Right lobe of liver (tissue), 6 donors: ENCODE measurements around the gene RNF11. TPM values are rescaled to one million over a fixed set of nuclear protein-coding genes. Genes with fewer than 3 reads are reported as not detected.

Experiments used
- ATAC-seq, 4 donors: fragments of 200-7000 bp; cut with Tn5 transposase; one replicate each; pipeline ENCODE4 v1.9.1; 2020; ENCODE audit warnings: mild to moderate bottlenecking in 4 of 4, moderate library complexity in 4 of 4
- DNase-seq, 3 donors: peaks; one replicate each; pipeline ENCODE4 v3.0.0-alpha.2; 2020
- H3K27ac ChIP-seq, 3 donors: fragments of 200-600 bp; one replicate each; pipeline ENCODE4 v1.8.0; 2022
- H3K27me3 ChIP-seq, 2 donors: fragments of 200-600 bp; one replicate each; pipeline ENCODE4 v1.8.0; 2022
- H3K36me3 ChIP-seq, 4 donors: fragments of 200-600 bp; sonication (generic) in 1 of 4; one replicate each; pipeline versions ENCODE4 v1.5.1 to v1.8.0; 2017 to 2022; ENCODE audit warnings: control low read depth in 1 of 4
- H3K4me1 ChIP-seq, 4 donors: fragments of 200-600 bp; sonication (generic) in 1 of 4; one replicate each; pipeline versions ENCODE4 v1.5.1 to v1.8.0; 2017 to 2022; ENCODE audit warnings: control low read depth in 1 of 4
- H3K4me3 ChIP-seq, 3 donors: fragments of 200-600 bp; one replicate each; pipeline ENCODE4 v1.8.0; 2022
- H3K9me3 ChIP-seq, 4 donors: fragments of 200-600 bp; sonication (generic) in 1 of 4; one replicate each; pipeline versions ENCODE4 v1.5.1 to v1.8.0; 2017 to 2022; ENCODE audit warnings: control low read depth in 1 of 4
- POLR2A ChIP-seq: fragments of 450-650 bp; IDR thresholded peaks from one replicate; pipeline ENCODE4 v1.6.1; 2017; ENCODE audit warnings: antibody characterized with exemption, mild to moderate bottlenecking
- WGBS: methylation state at CpG from one replicate; pipeline ENCODE4 v1.1.6; 2018; ENCODE audit warnings: low coverage, low lambda C conversion rate; ENCODE audit not compliant: insufficient coverage; ENCODE audit errors: missing lambda C conversion rate; 5-methylcytosine and 5-hydroxymethylcytosine counted together
- intact Hi-C, 2 donors: fragments of 100-400 bp; cut with DNase I; formaldehyde crosslinking; loops; one replicate each; pipeline versions ENCODE4 v1.11.2 to v1.14.1; 2022
- total RNA-seq, 6 experiments: library from RNA; depleted of rRNA in 2 of 6; stranded (reverse); fragments of >200 nt in 2 of 6; fragmentation: NEBNext Ultra II Directional in 3 of 6; extraction: Animal tissue kit (Norgen Biotek cat#: 25700) in 3 of 6; gene quantifications; one replicate each; pipeline versions ENCODE4 v1.1.0 to v1.2.4, GENCODE V29; 2016 to 2023
- TF ChIP-seq, protein P1 (sequence below), 4 donors: fragments of 200-600 bp in 3 of 4; fragments of 450-650 bp in 1 of 4; IDR thresholded peaks; one replicate each; pipeline versions ENCODE4 v1.5.1 to v1.8.0; 2016 to 2022; ENCODE audit warnings: antibody characterized with exemption in 4 of 4, mild to moderate bottlenecking in 2 of 4
- donor health status: DM: no; HTN: yes; CAD: no.
- donor health status: DM: no; HTN: no; CAD: no.
- donor health status: DM: no; HTN: no; CAD: no.
- donor health status: DM: no; HTN: yes; CAD: no.
- donor health status: DM: no; HTN: yes; CAD: no.

The RNF11 gene
- total RNA-seq, 6 experiments from 2014 or later = 35.1 to 60.1 (median 50.0) TPM

DNA sequence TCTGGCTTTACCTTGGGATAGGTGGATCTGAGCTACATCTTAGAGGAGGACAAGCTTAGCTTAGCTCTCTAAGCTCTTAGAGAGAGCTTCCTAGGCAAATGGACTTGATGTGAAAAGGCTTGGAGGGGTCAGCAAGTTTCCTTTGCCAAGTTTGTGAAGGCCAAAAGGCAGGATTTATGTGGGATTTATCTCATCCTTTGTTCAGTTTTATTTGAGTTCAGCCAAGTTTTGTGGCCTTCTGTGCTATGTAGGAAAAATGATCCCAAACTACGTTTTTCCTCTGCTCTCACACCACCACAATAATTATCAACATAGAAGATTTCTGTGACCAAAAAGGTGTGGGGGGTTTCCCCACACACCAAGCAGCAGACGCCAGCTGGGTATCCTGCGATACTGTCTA is 26.0 kb upstream of the RNF11 start:
- DNase-seq (no peak), ATAC-seq (peak; percentile 28 to 57 (median 53))
- Histone ChIP-seq H3K27ac (no peak overlapping the region), H3K4me1 (peaks cover 0 to 5% (median 0%) of the 10 kb centered on the region in 4 donors), H3K36me3 (no peaks in the 10 kb centered on the region), H3K4me3 (no peak overlapping the region), H3K27me3 (no peaks in the 10 kb centered on the region), H3K9me3 (no peaks in the 10 kb centered on the region)
- TF ChIP-seq, protein P1, sequence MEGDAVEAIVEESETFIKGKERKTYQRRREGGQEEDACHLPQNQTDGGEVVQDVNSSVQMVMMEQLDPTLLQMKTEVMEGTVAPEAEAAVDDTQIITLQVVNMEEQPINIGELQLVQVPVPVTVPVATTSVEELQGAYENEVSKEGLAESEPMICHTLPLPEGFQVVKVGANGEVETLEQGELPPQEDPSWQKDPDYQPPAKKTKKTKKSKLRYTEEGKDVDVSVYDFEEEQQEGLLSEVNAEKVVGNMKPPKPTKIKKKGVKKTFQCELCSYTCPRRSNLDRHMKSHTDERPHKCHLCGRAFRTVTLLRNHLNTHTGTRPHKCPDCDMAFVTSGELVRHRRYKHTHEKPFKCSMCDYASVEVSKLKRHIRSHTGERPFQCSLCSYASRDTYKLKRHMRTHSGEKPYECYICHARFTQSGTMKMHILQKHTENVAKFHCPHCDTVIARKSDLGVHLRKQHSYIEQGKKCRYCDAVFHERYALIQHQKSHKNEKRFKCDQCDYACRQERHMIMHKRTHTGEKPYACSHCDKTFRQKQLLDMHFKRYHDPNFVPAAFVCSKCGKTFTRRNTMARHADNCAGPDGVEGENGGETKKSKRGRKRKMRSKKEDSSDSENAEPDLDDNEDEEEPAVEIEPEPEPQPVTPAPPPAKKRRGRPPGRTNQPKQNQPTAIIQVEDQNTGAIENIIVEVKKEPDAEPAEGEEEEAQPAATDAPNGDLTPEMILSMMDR (IDR thresholded peaks at IDR 0.05) = no peak
- TF ChIP-seq POLR2A = no peak
- 57% methylated on average over 3 of the region's 3 CpGs for WGBS
- intact Hi-C loops = no loop called here

DNA sequence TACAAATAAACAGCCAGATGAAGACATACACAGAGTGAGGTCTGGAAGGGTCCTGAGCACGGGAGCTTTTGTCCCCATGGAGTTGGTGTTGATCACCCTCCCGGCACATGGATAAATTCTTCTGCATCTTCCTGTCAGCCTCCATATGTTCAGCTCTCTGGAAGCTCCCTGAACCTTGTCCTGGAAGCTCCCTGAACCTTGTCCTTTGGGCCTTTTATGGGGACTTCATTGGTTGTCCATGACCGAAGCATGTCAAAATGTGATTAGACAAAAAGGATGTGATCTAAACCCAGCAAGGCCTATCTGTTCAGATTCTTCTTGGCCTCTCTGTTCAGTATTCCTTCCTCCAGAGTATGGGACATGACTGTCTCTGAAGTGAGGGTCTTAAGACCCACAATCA is 25.4 kb upstream of the RNF11 start:
- Histone ChIP-seq H3K4me3 (no peak overlapping the region), H3K9me3 (no peaks in the 10 kb centered on the region), H3K36me3 (no peaks in the 10 kb centered on the region), H3K27me3 (no peaks in the 10 kb centered on the region), H3K4me1 (peaks cover 0 to 11% (median 0%) of the 10 kb centered on the region in 4 donors), H3K27ac (no peak overlapping the region)
- DNase-seq (no peak), ATAC-seq (peak; percentile 35 to 47 (median 40))
- no peak for TF ChIP-seq POLR2A
- TF ChIP-seq, protein P1 (IDR thresholded peaks at IDR 0.05) = no peak
- intact Hi-C loops = no loop called here
- 51% methylated on average over 3 of the region's 3 CpGs for WGBS

DNA sequence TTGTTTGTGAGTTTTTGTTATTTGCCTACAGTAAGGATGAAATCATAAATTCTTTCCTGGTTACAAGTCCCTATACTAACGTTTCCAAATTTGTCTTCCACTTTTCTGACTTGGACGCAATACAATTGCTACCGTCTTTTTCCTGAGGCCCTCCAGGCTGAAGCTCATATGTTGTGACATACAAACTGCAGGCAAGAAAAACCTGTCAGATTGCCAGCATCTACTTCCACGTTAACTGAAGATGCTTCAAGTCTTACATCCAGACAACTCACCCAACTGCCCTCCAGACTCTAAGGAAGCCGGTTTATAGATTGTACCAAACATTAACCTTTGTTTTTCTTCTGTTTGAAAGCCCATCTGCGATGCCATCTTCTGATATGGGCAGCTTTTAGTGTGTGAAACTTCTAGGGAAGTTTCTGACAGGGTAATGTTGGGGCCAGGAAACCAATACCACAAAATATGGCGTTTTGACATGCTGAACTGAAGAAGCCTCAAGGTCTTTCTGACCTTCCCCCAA is 21.4 kb upstream of the RNF11 start:
- TF ChIP-seq, protein P1 (IDR thresholded peaks at IDR 0.05) = no peak
- no peak for TF ChIP-seq POLR2A
- H3K27ac ChIP-seq = peak overlapping the region in 2 of 3 donors; percentile 87 to 94
- intact Hi-C loops = no loop called here
- ATAC-seq = no peak
- no peak for DNase-seq
- H3K36me3 ChIP-seq = no peaks in the 10 kb centered on the region
- 32% methylated on average over 7 of the region's 7 CpGs for WGBS
- H3K9me3 ChIP-seq = no peaks in the 10 kb centered on the region
- H3K27me3 ChIP-seq = no peaks in the 10 kb centered on the region
- H3K4me3 ChIP-seq = no peak overlapping the region
- H3K4me1 ChIP-seq = peaks cover 0 to 13% (median 0%) of the 10 kb centered on the region in 4 donors

DNA sequence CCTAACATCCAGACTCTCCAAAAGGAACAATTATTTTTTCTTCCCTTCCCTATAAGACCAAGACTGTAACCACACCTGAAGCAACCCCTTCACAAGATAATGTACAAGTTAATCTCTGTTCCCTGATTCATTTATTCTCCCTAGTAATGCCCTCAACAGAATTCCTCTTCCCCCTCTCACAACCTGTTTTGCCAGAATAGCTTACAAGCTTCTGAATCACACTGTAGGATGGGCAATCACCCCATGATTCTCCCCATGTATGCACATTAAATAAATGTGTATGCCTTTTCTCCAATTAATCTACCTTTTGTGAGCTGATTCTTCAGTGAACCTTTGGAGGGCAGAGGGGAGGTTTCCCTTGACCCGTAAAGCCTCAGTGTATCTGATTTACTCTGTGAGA is 20.9 kb upstream of the RNF11 start:
- no peak for ATAC-seq
- TF ChIP-seq, protein P1 (IDR thresholded peaks at IDR 0.05) = no peak
- no peak for TF ChIP-seq POLR2A
- DNase-seq = no peak
- peaks cover 0 to 13% (median 0%) of the 10 kb centered on the region in 4 donors for H3K4me1 ChIP-seq
- H3K36me3 ChIP-seq = no peaks in the 10 kb centered on the region
- peak overlapping the region; percentile 2 to 94 (median 87) for H3K27ac ChIP-seq
- intact Hi-C loops = no loop called here
- H3K27me3 ChIP-seq = no peaks in the 10 kb centered on the region
- no peak overlapping the region for H3K4me3 ChIP-seq
- H3K9me3 ChIP-seq = no peaks in the 10 kb centered on the region
- WGBS = no CpG with 5 or more reads among the region's 1 CpG
